GM19395 (cell line): ENCODE results near the gene CEP83.
"Not testable (repeated sequence)": the region's sequence is repeated elsewhere in the genome, so short reads cannot be mapped to it uniquely, and the experiment has no call there.

Source experiments
- ATAC-seq: cut with Tn5 transposase; IDR thresholded peaks from one replicate; pipeline ENCODE4 v1.9.1; 2021; ENCODE audit warnings: mild to moderate bottlenecking, moderate library complexity; ENCODE audit not compliant: unreplicated experiment

The CEP83 gene

DNA sequence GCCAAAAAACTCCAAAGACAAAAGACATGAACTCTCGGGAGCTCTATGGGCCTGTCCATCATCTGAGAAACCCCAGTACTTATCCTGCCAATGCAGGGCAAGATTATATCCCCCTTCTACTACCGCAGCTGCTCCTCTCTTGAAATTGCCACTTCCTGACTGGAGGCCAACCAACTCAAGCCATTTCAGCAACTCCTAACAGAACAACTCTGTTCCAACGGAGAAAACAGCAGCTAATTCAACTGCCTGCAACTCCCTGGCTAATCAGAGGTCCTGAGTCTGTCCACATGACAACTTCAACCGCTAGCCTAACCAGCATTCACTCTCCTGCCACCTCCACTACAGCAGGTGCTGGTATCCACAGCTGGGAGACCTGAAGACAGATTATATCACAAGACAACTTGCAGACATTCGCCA lies 24.1 kb downstream of the CEP83 start:
- peak; percentile 68 for ATAC-seq

DNA sequence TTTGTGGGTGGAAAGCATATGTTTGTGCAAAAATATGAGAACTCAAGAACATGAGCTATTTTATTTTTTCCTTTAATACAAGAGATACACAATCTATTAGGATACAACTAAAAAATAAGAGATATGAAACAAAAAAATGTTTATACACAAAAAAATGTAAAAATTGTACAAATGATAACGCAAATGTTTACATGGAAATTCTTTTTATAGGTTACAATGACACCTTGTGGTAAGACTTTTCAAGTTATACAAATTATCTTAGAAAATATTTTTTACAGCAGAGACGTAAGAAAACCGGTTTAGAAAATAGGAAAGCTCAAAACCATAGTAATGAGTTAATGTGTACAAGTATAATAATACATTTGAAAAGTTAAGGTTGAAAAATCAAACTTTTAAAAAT lies 25.5 kb downstream of the CEP83 start:
- no peak for ATAC-seq

DNA sequence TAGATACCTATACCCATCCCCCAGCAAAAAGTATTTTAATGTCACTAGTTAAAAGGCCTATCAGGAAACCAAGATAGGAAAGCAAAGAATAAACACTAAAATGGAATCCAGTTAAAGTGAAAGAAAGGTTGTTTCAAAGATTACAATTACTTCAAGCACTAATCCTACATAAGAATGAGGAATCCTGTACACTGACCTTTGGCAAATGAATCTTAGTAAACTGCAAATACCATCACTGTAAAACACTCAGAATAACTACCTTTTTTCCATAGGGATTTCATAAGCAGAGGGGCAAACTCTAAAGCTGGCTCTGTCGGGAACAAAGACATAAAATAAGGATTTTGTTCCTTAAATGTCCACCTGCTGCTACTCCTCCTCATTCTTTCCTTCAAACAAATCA lies 25.9 kb downstream of the CEP83 start:
- no peak for ATAC-seq

DNA sequence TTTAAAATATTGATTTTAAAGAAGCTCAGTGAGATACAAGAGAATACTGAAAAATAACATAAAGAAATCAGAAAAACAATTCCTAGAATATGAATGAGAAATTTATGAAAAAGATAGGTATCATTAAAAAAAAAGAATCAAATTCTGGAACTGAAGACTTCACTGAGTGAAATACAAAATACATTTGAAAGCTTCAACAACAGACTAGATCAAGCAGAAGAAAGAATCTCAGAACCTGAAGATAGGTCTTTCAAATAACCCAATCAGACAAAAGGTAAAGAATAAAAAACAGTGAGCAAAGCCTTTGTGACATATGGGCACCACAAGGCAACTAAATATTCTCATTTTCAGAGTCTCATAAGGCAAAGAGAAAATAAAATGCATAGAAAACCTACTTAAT lies 29.4 kb downstream of the CEP83 start:
- ATAC-seq = no peak

DNA sequence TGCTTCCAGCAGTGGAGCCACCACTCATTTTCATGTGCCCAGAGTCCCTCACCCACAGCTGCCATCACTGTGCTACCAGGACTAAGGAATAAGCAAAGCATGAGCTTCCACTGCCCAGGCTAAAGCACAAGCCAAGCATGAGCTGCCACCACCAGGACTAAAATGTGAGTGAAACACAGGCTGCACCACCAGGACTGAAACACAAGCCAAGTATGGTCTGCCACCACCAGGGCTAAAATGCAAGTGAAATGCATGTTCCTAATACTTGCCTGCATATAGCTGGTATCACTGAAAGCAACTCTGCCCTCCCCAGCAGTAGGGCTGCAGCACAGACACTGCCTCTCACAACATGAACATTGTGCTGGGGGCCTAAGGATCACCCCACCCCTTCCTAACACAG lies 30.0 kb downstream of the CEP83 start:
- no peak for ATAC-seq

DNA sequence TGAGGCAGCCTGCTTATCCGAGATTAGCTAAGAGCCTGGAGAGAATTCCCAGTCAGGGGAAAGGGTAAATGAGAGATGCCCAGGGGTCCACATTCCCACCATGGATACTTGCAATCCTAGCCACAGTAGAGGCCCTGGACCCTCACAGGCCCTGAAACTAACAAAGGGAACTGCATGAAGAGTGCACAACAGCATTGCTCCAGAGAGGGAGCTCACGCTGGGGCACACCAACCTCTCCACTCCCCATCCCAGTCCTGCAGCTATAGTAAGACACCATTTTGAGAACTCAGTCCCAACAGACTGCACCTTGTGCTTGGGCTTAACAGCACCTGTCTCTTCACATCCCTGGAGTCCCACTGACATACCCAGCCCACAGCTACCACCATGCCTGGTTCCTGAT lies 30.5 kb downstream of the CEP83 start:
- ATAC-seq = no peak

DNA sequence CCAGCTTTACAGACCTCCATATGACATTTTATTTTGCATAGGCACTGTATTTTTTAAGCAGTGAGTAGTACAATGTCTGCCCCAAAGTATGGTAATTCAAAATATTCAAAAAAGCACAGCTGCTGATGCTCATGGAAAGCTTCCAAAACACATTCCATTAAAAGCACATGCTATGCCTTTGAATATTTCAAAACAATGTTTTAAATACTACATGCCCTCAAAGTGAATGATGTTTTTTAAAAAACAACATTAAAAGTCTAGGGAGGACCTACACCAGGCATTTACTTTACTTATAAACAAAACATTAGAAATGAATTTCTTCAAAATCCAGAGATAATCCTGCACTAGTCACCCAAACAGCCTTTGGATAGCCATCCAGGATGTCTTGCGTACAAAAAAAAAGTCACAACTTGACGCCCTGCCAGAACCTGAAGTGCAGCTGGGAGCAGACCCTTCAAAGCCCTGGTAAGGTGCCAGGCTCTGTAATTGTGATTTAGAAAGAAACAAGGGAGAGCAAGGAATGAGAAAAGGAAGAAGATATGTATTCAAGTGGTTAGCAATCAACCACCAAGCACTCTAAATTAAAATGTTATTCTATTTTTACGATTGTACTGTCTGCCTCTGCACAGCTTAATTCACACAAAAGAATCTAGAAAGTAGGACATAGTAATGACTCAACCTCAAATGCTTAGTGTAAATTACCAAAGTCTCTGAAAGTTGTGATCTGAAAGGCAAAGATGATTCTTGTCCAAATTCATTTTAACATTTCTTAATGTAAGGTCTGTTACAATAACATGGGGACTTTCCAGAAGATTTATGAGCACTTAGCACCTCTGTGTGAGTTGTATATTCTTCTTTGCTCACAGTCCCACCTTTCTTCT lies 31.9 kb downstream of the CEP83 start:
- no peak for ATAC-seq

DNA sequence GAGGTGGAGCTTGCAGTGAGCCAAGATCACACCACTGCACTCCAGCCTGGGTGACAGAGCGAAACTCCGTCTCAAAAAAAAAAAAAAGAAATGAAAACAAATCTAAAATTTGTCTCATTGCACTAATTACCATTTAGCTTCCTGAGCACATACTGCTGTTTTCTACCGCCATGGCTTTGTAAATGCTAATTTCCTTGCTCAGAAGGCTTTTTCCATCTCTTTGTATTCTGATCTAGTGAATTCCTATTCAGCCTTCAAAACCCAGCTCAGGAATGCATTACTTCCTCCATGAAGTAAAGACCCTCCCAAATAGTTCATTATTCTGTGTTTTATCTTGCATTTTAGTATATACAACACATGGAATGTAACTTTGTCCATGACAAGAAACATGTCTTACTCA lies 33.6 kb downstream of the CEP83 start:
- no peak for ATAC-seq

DNA sequence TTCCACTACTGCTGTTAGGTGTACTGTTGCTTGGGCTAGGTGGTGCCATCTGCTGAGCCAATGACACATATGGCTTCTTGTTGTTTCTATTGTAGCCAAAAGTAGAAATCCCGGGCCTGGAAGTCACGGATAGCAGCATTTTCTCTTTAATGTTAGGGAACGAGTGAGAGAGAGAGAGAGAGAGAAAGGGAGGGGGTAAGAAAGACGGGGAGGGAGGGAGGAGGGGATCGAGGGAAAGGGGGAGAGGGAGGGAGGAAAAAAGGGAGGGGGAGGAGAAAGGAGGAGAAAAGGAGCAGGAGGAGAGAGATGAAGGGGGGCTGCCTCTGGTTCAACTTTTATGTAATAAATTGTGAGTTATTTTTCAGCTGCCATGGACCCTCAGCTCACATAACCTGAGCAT lies 34.8 kb downstream of the CEP83 start:
- ATAC-seq = not testable (repeated sequence)

DNA sequence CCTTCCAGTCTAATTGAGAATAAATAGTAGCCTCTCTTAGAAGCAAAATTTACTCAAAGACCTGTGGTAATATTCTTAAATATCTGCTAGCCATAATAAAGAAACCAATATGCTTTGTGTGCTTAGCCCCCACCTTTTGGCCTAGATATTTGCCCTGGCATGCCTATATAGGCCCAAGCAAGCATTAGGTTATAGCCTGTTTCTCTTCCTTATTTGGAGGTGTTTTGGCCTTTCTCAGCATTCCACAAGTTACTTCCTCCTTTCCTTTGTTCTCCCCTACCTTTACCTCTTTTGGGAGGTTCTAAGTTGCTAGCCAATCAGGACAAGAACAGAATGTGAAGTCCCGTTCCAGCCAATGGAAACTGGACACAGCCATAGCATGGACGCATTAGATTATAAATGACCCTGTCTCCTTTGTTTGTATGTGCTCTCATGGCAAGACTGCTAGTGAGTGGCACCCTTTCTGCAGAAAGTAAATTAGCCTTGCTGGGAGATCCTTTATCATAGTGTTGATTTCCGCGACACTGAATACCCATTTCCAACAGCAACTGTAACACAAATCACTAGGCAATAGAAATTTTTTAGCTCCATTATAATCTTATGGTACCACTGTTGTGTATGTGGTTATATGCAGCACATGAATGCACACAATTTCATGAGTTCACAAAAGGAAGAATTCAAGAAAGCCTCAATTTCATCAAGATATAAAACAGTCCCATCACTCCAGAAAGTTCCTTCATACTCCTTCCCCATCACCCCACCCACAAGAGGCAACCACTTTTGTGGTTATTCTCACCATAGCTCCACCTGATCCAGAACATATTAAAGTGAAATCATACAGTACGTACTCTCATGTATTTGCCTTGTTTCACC lies 37.6 kb downstream of the CEP83 start:
- no peak for ATAC-seq

DNA sequence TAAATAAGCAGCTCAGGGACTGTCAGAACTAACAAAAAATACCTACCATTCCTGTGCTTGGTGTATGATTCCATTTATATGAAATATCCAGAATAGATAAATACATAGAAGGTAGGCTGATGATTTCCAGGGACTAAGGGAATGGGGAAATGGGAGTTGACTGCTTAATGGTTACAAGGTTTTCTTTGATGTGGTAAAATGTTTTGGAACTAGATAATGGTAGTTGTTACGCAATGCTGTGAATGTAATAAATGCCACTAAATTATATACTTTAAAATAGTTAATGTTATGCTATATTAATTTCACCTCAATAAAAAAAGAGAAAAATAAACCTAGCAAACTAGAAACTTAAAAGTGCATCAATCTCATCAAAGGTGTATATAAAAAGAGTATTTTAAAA lies 41.1 kb downstream of the CEP83 start:
- no peak for ATAC-seq

DNA sequence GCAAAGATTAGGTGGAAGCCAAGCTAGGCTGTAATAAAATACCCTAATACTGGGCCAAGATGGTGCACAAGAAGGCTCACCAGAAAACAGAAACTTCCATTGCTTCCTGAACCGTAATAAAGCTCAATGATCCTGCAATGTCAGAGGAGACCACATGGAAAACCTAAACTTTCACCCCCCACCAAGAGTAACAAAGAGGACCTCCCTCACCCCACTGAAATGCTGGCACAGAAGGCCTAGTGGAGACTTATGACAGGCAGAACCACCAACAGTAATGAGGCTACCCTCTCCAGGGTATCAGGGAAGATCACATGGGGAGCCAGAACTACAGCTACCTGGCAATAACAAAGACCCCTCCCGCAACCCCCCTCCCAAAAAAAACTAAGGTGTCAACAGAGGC lies 43.1 kb downstream of the CEP83 start:
- ATAC-seq = no peak

DNA sequence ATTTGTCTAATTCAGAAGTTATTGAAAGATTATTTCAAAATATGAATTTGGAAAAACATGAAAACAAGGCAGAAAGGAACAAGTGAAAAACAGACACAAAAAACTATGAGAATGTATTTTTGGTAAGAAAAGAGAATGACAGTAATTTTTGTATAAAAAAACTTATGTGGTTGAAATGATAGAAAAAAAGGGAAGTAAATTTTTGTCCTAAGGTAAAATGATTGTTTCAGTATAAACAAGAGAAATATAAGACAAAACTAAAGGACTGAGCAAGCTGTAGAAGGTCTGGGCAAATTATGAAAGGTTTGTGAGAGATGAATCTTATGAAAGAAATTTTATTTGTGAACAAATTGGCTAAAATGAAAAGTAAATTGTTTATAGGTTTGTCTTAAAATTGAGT lies 44.6 kb downstream of the CEP83 start:
- no peak for ATAC-seq

DNA sequence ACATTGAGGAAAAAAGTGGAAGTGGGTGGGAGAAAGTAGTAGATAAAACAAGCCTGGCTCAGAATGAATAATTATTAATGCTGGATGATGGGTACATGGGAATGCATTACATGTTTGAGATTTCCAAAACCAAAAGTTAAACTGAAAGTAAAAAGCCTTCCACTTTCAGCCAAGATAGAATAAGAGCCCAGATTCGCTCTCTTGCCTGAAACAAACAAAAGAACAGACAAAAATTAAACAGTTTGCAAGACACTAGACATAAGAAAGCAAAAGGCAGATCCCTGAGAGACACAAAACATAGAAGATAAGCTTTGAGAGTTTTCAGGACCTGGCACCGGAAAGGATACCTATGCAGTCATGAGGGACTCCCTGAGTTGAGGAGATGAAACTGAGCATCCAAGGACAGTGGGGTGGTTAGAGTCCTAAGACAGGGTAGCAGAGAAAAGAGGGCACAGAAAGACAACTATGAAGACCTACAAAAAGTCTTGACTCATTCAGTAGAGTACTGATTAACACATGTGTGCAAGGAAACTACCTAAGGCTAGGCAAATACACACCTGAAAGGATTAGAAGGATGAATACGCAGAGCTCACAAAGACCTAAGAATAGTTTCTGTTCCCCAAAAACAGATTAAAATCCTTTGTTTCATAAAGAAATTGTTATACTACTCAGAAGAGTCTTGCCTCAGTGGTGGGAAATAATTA lies 54.1 kb downstream of the CEP83 start:
- ATAC-seq = peak; percentile 88

DNA sequence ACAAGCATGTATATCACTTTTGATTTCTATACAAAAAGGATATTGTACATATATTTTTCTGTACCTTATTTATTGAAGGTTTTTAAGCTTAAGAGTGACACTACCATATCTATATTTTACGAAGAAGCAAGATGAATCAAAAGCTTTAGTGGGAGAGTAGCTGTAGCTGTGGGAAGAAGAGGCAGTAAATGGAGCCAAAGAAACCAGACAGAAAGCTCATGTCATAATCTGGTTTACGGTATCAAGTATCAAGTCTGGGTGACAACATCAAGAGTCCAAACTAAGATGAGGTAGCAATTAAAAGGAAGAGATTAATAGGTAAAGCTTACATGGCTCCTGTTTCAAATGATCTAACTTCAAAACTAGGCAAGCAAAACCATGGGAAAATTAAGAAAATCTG lies 54.8 kb downstream of the CEP83 start:
- no peak for ATAC-seq

DNA sequence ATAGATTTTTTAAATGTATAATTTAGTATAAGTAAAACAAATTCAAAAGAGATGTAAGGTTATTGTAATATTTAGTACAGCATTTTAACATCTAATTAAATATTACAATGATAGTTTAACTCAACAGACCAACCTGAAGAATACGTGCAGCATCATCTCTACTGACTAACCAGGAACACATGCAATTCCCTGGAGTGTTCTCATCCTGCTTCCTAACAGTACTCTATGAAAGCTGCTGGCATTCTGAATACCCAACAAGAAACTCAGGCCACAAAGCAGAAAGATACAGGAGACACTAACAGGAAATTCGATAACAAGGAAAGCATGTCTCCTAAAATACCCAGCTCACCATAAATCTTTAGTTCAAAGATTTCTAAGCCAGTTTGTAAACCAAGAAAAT lies 58.3 kb downstream of the CEP83 start:
- ATAC-seq = no peak

DNA sequence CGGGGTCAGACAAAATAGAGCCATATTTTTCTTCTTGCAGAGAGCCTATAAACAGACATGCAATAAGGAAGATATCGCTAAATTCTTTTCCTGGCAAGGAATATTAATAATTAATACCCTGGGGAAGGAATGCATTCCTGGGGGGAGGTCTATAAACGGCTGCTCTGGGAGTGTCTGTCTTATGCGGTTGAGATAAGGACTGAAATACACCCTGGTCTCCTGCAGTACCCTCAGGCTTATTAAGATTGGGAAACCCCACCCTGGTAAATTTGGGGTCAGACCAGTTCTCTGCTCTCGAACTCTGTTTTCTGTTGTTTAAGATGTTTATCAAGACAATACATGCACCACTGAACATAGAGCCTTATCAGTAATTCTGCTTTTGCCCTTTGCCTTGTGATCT lies 61.0 kb downstream of the CEP83 start:
- not testable (repeated sequence) for ATAC-seq

DNA sequence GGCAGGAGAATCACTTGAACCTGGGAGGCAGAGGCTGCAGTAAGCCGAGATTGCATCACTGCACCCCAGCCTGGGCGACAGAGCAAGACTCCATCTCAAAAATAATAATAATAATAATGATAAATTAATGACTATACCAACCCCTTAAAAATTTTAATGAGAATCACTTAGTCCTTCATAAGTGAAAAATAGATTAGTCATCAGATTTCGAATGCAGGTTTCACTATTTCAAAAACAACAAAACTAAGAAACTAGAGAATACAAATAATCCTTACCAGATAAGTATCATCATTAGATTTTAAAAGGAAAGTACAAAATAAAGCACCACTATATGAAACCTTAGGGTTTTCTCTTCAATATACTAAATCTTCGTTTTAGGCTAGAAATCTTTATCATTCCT lies 62.3 kb downstream of the CEP83 start:
- no peak for ATAC-seq

DNA sequence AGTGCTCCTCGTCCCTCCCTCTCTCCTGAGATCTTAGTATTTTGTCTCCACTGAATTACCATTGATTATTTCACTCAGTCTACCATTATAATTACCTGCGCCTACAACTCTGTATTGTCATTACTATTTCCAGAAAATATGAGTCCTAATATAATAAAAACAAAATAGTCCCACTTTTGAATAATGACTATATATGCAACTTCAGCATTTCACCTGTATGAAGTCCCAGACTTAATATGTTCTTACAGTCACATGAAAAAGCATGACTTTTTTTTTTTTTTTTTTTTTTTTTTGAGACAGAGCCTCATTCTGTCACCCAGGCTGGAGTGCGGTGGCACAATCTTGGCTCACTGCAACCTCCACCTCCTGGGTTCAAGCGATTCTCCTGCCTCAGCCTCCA lies 63.7 kb downstream of the CEP83 start:
- ATAC-seq = not testable (repeated sequence)

DNA sequence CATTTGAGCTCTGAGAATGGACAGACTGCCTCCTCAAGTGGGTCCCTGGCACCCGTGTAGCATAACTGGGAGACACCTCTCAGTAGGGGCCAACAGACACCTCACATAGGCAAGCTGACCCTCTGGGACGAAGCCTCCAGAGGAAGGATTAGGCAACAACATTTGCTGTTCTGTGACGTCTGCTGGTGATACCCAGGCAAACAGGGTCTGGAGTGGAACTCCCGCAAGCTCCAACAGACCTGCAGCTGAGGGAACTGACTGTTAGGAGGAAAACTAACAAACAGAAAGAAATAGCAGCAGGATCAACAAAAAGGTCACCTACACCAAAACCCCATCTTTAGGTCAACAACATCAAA lies 69.6 kb downstream of the CEP83 start:
- ATAC-seq = no peak

DNA sequence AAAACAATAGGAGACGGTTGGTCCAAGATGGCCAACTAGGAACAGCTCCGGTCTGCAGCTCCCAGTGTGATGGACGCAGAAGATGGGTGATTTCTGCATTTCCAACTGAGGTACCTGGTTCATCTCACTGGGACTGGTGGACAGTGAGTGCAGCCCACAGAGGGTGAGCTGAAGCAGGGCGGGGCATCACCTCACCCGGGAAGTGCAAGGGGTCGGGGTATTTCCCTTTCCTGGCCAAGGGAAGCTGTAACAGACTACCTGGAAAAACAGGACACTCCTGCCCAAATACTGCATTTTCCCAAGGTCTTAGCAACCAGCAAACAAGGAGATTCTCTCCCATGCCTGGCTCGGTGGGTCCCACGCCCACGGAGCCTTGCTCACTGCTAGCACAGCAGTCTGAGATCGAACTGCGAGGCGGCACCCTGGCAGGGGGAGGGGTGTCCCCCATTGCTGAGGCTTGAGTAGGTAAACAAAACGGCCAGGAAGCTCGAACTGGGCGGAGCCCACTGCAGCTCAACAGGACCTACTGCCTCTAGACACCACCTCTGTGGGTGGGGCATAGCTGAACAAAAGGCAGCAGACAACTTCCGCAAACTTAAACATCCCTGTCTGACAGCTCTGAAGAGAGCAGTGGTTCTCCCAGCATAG lies 70.1 kb downstream of the CEP83 start:
- ATAC-seq = not testable (repeated sequence)
